WTC11 (cell line): ENCODE data around the gene BCS1L. TPM values are rescaled to one million over a fixed set of nuclear protein-coding genes. Genes with fewer than 3 reads are reported as not detected.

Experiments used
- CDX4 ChIP-seq: fragments of 250-450 bp; sonication (Bioruptor Pico); IDR thresholded peaks from 2 replicates; pipeline ENCODE4 v1.9.0; 2021; ENCODE audit warnings: moderate library complexity, mild to moderate bottlenecking, inconsistent platforms, borderline replicate concordance
- E2F1 ChIP-seq: sonication (generic); formaldehyde crosslinking; IDR thresholded peaks from 2 replicates; pipeline ENCODE4 v1.8.0; 2022; ENCODE audit warnings: mild to moderate bottlenecking, missing genetic modification reagents
- JAZF1 ChIP-seq: fragments of 250-450 bp; sonication (Bioruptor Pico); IDR thresholded peaks from 2 replicates; pipeline ENCODE4 v1.9.0; 2021; ENCODE audit warnings: moderate library complexity, mild to moderate bottlenecking, inconsistent platforms
- NR2C2 ChIP-seq: sonication (generic); formaldehyde crosslinking; IDR thresholded peaks from 2 replicates; pipeline ENCODE4 v1.8.0; 2022; ENCODE audit warnings: mild to moderate bottlenecking, missing genetic modification reagents
- OVOL2 ChIP-seq: fragments of 250-450 bp; sonication (Bioruptor Pico); IDR thresholded peaks from 2 replicates; pipeline ENCODE4 v1.9.0; 2021; ENCODE audit warnings: mild to moderate bottlenecking, borderline replicate concordance
- PRDM15 ChIP-seq: sonication (generic); formaldehyde crosslinking; IDR thresholded peaks from 2 replicates; pipeline ENCODE4 v1.8.0; 2022; ENCODE audit warnings: missing genetic modification reagents
- RORB ChIP-seq: fragments of 250-450 bp; sonication (Bioruptor Pico); IDR thresholded peaks from 2 replicates; pipeline ENCODE4 v1.9.0; 2021; ENCODE audit warnings: mild to moderate bottlenecking
- ZNF121 ChIP-seq: sonication (generic); formaldehyde crosslinking; IDR thresholded peaks from 2 replicates; pipeline ENCODE4 v1.8.0; 2023; ENCODE audit warnings: missing genetic modification reagents
- ZNF263 ChIP-seq: sonication (generic); formaldehyde crosslinking; IDR thresholded peaks from 2 replicates; pipeline ENCODE4 v1.8.1; 2022; ENCODE audit warnings: low read depth, mild to moderate bottlenecking, moderate library complexity, missing genetic modification reagents
- ZNF281 ChIP-seq: sonication (generic); formaldehyde crosslinking; IDR thresholded peaks from 2 replicates; pipeline ENCODE4 v1.8.0; 2023; ENCODE audit warnings: mild to moderate bottlenecking, missing genetic modification reagents
- ZNF671 ChIP-seq: fragments of 250-450 bp; sonication (Bioruptor Pico); IDR thresholded peaks from 2 replicates; pipeline ENCODE4 v1.8.0; 2021; ENCODE audit warnings: mild to moderate bottlenecking
- total RNA-seq: library from RNA; stranded (reverse); gene quantifications from 3 replicates; pipeline ENCODE4 v1.2.3, GENCODE V29; 2021
- TF ChIP-seq, protein P1 (sequence below): sonication (generic); formaldehyde crosslinking; IDR thresholded peaks from 2 replicates; pipeline ENCODE4 v1.8.1; 2022; ENCODE audit warnings: mild to moderate bottlenecking, moderate library complexity, missing genetic modification reagents

BCS1L gene
- total RNA-seq, 1 experiment from 2014 or later, result 32.7 TPM

- TF ChIP-seq PRDM15, result no peak
- no peak for TF ChIP-seq OVOL2 (CRISPR knock-in tag)
- no peak for TF ChIP-seq ZNF671 (CRISPR knock-in tag)
- no peak for TF ChIP-seq ZNF263 (CRISPR knock-in tag)
- TF ChIP-seq JAZF1, result no peak
- TF ChIP-seq NR2C2, result no peak
- TF ChIP-seq ZNF281 (CRISPR knock-in tag), result no peak
- no peak for TF ChIP-seq ZNF121 (CRISPR knock-in tag)
- TF ChIP-seq, protein P1, sequence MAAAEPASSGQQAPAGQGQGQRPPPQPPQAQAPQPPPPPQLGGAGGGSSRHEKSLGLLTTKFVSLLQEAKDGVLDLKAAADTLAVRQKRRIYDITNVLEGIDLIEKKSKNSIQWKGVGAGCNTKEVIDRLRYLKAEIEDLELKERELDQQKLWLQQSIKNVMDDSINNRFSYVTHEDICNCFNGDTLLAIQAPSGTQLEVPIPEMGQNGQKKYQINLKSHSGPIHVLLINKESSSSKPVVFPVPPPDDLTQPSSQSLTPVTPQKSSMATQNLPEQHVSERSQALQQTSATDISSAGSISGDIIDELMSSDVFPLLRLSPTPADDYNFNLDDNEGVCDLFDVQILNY (CRISPR knock-in tag), result no peak
- no peak for TF ChIP-seq RORB (CRISPR knock-in tag)
- TF ChIP-seq E2F1 (CRISPR knock-in tag), result no peak
- no peak for TF ChIP-seq CDX4
Measured at GRCh38 chr2:218711550-218711929, 52.1 kb downstream of the BCS1L start (continued).

Other genes starting within 250 kb of the BCS1L start
- gene VIL1, start 240.6 kb upstream of the BCS1L start, total RNA-seq, result 2.9 to 3.8 TPM (median 3.0 TPM) in 3 replicates
- 18.6 to 21.6 TPM (median 20.2 TPM) in 3 replicates for gene USP37, start 91.3 kb upstream of the BCS1L start, total RNA-seq
- 61.9 to 67.0 TPM (median 62.6 TPM) in 3 replicates for gene CNOT9, start 90.8 kb upstream of the BCS1L start, total RNA-seq
- 0.11 to 0.28 TPM (median 0.14 TPM) in 3 replicates for gene PLCD4, start 51.8 kb upstream of the BCS1L start, total RNA-seq
- 25.1 to 33.5 TPM (median 28.7 TPM) in 3 replicates for gene ZNF142, start 60 bp upstream of the BCS1L start, total RNA-seq
- gene RNF25, start 12.3 kb downstream of the BCS1L start, total RNA-seq, result 20.3 to 25.1 TPM (median 23.9 TPM) in 3 replicates
- gene STK36, start 12.4 kb downstream of the BCS1L start, total RNA-seq, result 41.0 to 47.7 TPM (median 42.7 TPM) in 3 replicates
- gene TTLL4, start 51.2 kb downstream of the BCS1L start, total RNA-seq, result 73.7 to 87.4 TPM (median 77.1 TPM) in 3 replicates
- 5.6 to 9.3 TPM (median 8.1 TPM) in 3 replicates for gene CYP27A1, start 122.5 kb downstream of the BCS1L start, total RNA-seq
- gene PRKAG3, start 172.1 kb downstream of the BCS1L start, total RNA-seq, result not detected in 3 replicates
- not detected in 3 replicates for gene WNT6, start 200.1 kb downstream of the BCS1L start, total RNA-seq
- not detected in 3 replicates for gene WNT10A, start 221.2 kb downstream of the BCS1L start, total RNA-seq